Endothelial cell (in vitro differentiated cells): ENCODE results near the gene CAPZA3. TPM values are rescaled to one million over a fixed set of nuclear protein-coding genes. Genes with fewer than 3 reads are reported as not detected.
"Not testable (repeated sequence)": the region's sequence is repeated elsewhere in the genome, so short reads cannot be mapped to it uniquely, and the experiment has no call there.

Experiments used
- DNase-seq: peaks from one replicate; pipeline ENCODE4 v3.0.0; 2021; ENCODE audit warnings: low spot score
- H3K27ac Mint-ChIP-seq: one replicate; pipeline ENCODE4 v1.8.0; 2021; ENCODE audit warnings: mixed read lengths, inconsistent platforms; ENCODE audit not compliant: unreplicated experiment
- H3K27me3 Mint-ChIP-seq: one replicate; pipeline ENCODE4 v1.8.0; 2021; ENCODE audit warnings: mild to moderate bottlenecking, moderate library complexity, mixed read lengths, inconsistent platforms; ENCODE audit not compliant: unreplicated experiment
- H3K36me3 Mint-ChIP-seq: one replicate; pipeline ENCODE4 v1.8.0; 2021; ENCODE audit warnings: mild to moderate bottlenecking, low read depth, mixed read lengths, inconsistent platforms; ENCODE audit not compliant: unreplicated experiment
- H3K4me1 Mint-ChIP-seq: one replicate; pipeline ENCODE4 v1.8.0; 2021; ENCODE audit warnings: mild to moderate bottlenecking, mixed read lengths, inconsistent platforms; ENCODE audit not compliant: unreplicated experiment
- H3K4me3 Mint-ChIP-seq: one replicate; pipeline ENCODE4 v1.8.0; 2021; ENCODE audit warnings: mild to moderate bottlenecking, mixed read lengths, inconsistent platforms; ENCODE audit not compliant: unreplicated experiment
- H3K9me3 Mint-ChIP-seq: one replicate; pipeline ENCODE4 v1.8.0; 2021; ENCODE audit warnings: mixed read lengths, inconsistent platforms; ENCODE audit not compliant: unreplicated experiment
- total RNA-seq: library from RNA; stranded (reverse); fragmentation: NEBNext Ultra II Directional; extraction: Animal tissue kit (Norgen Biotek cat#: 25700); gene quantifications from one replicate; pipeline ENCODE4 v1.2.1, GENCODE V29; 2021; ENCODE audit not compliant: unreplicated experiment
- TF ChIP-seq, protein P1 (sequence below): fragments of 200-600 bp; sonication (generic); IDR thresholded peaks from one replicate; pipeline ENCODE4 v1.5.0; 2021; ENCODE audit warnings: antibody characterized with exemption; ENCODE audit not compliant: unreplicated experiment

Gene CAPZA3
- total RNA-seq, 1 donor from 2014 or later = not detected

DNA sequence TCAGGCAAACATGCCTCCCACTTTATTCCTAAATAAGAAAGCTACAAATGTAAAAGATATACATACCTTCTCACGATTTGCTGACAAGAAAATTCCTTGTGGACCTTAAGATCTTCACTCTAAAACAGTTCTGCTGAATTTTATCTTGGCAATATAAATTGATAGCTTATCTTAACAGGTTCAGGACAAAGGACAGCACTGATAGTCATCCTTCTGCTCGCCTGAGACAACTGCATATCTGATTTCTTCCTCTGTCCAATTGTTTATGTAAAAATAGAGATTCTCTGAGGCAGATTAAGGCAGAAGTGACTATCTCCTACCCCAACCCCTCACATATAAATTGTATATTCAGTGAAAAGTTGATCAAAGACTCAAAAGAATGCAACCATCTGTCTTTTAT, 44.9 kb downstream of the CAPZA3 start:
- Mint-ChIP-seq H3K27me3 (peaks cover 4% of the 10 kb centered on the region), H3K4me1 (no peaks in the 10 kb centered on the region), H3K27ac (no peak overlapping the region), H3K36me3 (peaks cover 10% of the 10 kb centered on the region), H3K9me3 (peaks cover 9% of the 10 kb centered on the region), H3K4me3 (no peak overlapping the region)
- TF ChIP-seq, protein P1, sequence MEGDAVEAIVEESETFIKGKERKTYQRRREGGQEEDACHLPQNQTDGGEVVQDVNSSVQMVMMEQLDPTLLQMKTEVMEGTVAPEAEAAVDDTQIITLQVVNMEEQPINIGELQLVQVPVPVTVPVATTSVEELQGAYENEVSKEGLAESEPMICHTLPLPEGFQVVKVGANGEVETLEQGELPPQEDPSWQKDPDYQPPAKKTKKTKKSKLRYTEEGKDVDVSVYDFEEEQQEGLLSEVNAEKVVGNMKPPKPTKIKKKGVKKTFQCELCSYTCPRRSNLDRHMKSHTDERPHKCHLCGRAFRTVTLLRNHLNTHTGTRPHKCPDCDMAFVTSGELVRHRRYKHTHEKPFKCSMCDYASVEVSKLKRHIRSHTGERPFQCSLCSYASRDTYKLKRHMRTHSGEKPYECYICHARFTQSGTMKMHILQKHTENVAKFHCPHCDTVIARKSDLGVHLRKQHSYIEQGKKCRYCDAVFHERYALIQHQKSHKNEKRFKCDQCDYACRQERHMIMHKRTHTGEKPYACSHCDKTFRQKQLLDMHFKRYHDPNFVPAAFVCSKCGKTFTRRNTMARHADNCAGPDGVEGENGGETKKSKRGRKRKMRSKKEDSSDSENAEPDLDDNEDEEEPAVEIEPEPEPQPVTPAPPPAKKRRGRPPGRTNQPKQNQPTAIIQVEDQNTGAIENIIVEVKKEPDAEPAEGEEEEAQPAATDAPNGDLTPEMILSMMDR = no peak
- DNase-seq = no peak

DNA sequence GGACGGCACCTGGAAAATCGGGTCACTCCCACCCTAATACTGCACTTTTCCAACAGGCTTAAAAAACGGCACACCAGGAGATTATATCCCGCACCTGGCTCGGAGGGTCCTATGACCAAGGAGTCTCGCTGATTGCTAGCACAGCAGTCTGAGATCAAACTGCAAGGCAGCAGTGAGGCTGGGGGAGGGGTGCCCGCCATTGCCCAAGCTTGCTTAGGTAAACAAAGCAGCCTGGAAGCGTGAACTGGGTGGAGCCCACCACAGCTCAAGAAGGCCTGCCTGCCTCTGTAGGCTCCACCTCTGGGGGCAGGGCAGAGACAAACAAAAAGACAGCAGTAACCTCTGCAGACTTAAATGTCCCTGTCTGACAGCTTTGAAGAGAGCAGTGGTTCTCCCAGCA, 47.5 kb downstream of the CAPZA3 start:
- DNase-seq, H3K4me1 Mint-ChIP-seq, H3K27ac Mint-ChIP-seq: not testable (repeated sequence)

More for the DNA sequence above, 47.5 kb downstream of the CAPZA3 start:
- not testable (repeated sequence) for H3K36me3 Mint-ChIP-seq, H3K4me3 Mint-ChIP-seq, H3K27me3 Mint-ChIP-seq, H3K9me3 Mint-ChIP-seq

Other genes starting within 250 kb of the CAPZA3 start
- gene PLCZ1, start 107 bp upstream of the CAPZA3 start, total RNA-seq = not detected